A549 (cell line): ENCODE measurements around the gene PCDHB12.
A peak's percentile ranks its signal among the peaks of the same experiment; 100 is the strongest.

Source experiments
- CHD2 ChIP-seq: fragments of 150-350 bp; IDR thresholded peaks from 2 replicates; pipeline ENCODE4 v1.6.1; 2014; ENCODE audit warnings: low read length; ENCODE audit not compliant: partially characterized antibody
- CHD4 ChIP-seq: fragments of 200-600 bp; sonication (generic); IDR thresholded peaks from 2 replicates; pipeline ENCODE4 v1.6.1; 2016; ENCODE audit warnings: antibody characterized with exemption, mild to moderate bottlenecking, borderline replicate concordance
- CTCF ChIP-seq: fragments of >200 bp; sonication (Bioruptor Twin); formaldehyde crosslinking; IDR thresholded peaks from 3 replicates; pipeline ENCODE4 v1.5.1; 2016
- ELK1 ChIP-seq: fragments of 150-350 bp; IDR thresholded peaks from 2 replicates; pipeline ENCODE4 v1.6.1; 2014; ENCODE audit warnings: low read depth, mild to moderate bottlenecking, low read length
- GATA3 ChIP-seq: IDR thresholded peaks from 2 replicates; pipeline ENCODE4 v1.6.1; 2012; ENCODE audit warnings: borderline replicate concordance
- KDM1A ChIP-seq: fragments of 200-600 bp; sonication (generic); IDR thresholded peaks from 2 replicates; pipeline ENCODE4 v1.6.1; 2016; ENCODE audit warnings: low read depth, mild to moderate bottlenecking
- POLR2A ChIP-seq: IDR thresholded peaks from 2 replicates; pipeline ENCODE4 v1.6.1; 2012; ENCODE audit warnings: mild to moderate bottlenecking, low read length
- RAD21 ChIP-seq, 2 experiments: fragments of >200 bp in 1 of 2; sonication (Bioruptor Twin) in 1 of 2; formaldehyde crosslinking in 1 of 2; IDR thresholded peaks in 1 of 2; conservative IDR thresholded peaks in 1 of 2; 2 replicates in 1 of 2; 3 replicates in 1 of 2; pipeline ENCODE4 v1.6.1; 2012 to 2018; ENCODE audit warnings: inconsistent platforms in 1 of 2
- REST ChIP-seq: fragments of 200-600 bp; sonication (generic); IDR thresholded peaks from 2 replicates; pipeline ENCODE4 v1.6.1; 2016; ENCODE audit warnings: antibody characterized with exemption, mild to moderate bottlenecking, moderate library complexity

- TF ChIP-seq CTCF, result peak; percentile 38
- peak; percentile 31 to 46; a peak in 4 of 5 replicates for TF ChIP-seq RAD21 (conservative IDR thresholded peaks at IDR 0.05 in 1 of 2, IDR thresholded peaks at IDR 0.05 in 1 of 2)
- TF ChIP-seq CHD4, result no peak
- no peak for TF ChIP-seq POLR2A
- TF ChIP-seq ELK1, result no peak
- TF ChIP-seq GATA3, result no peak
- no peak for TF ChIP-seq REST
- no peak for TF ChIP-seq KDM1A
- no peak for TF ChIP-seq CHD2
Observed at GRCh38 chr5:141199359-141200235, 8.9 kb upstream of the PCDHB12 start, which contains the start of gene PCDHB11.
